Kidney (tissue), 14 donors: ENCODE measurements around the gene RBM14. TPM values are rescaled to one million over a fixed set of nuclear protein-coding genes. Genes with fewer than 3 reads are reported as not detected.

Source experiments
- DNase-seq, 5 donors: peaks; one replicate each; pipeline ENCODE4 v3.0.0-alpha.2; 2013 to 2020
- FAIRE-seq: peaks from 2 replicates; lab custom pipeline; 2012; peaks lifted over from hg19 to GRCh38; lab: Jason Lieb, UNC
- H3K27ac ChIP-seq, 2 donors: one replicate each; pipeline ENCODE4 v1.7.0; 2013; ENCODE audit warnings: low read depth in 2 of 2, low read length in 2 of 2, inconsistent platforms in 1 of 2
- H3K27me3 ChIP-seq: one replicate; pipeline ENCODE4 v1.7.1; 2013; ENCODE audit warnings: low read length, inconsistent platforms; ENCODE audit not compliant: control insufficient read depth, insufficient read depth
- H3K36me3 ChIP-seq, 3 donors: one replicate each; pipeline versions ENCODE4 v1.7.0 to v1.7.1; 2013; ENCODE audit warnings: low read length in 3 of 3, control low read depth in 1 of 3, inconsistent platforms in 1 of 3; ENCODE audit not compliant: insufficient read depth in 3 of 3, control insufficient read depth in 2 of 3
- H3K4me1 ChIP-seq, 3 donors: one replicate each; pipeline versions ENCODE4 v1.7.0 to v1.7.1; 2013; ENCODE audit warnings: low read length in 3 of 3, inconsistent platforms in 1 of 3, low read depth in 1 of 3; ENCODE audit not compliant: control insufficient read depth in 2 of 3, insufficient read depth in 2 of 3
- H3K4me3 ChIP-seq, 3 donors: one replicate each; pipeline versions ENCODE4 v1.7.0 to v1.8.1; 2013; ENCODE audit warnings: low read length in 3 of 3, control low read depth in 1 of 3, inconsistent platforms in 1 of 3
- H3K9ac ChIP-seq, 3 donors: one replicate each; pipeline versions ENCODE4 v1.7.0 to v1.7.1; 2013; ENCODE audit warnings: low read length in 3 of 3, control low read depth in 1 of 3, inconsistent platforms in 1 of 3
- H3K9me3 ChIP-seq, 3 donors: one replicate each; pipeline versions ENCODE4 v1.7.0 to v1.7.1; 2013; ENCODE audit warnings: low read length in 3 of 3, control low read depth in 1 of 3, inconsistent platforms in 1 of 3; ENCODE audit not compliant: control insufficient read depth in 2 of 3, insufficient read depth in 1 of 3
- CTCF ChIP-seq: IDR thresholded peaks from 3 replicates; pipeline ENCODE4 v1.5.1; 2012; ENCODE audit warnings: mild to moderate bottlenecking, moderate library complexity, borderline replicate concordance; ENCODE audit not compliant: insufficient read depth; ENCODE audit errors: extremely low read depth
- intact Hi-C: fragments of 100-400 bp; cut with DNase I; formaldehyde crosslinking; loops from one replicate; pipeline ENCODE4 v1.11.1; 2022
- polyA plus RNA-seq: library from polyadenylated mRNA; stranded (reverse); fragments of 350-450 nt; fragmentation: Illumina TruSeq; extraction: RNeasy Lipid Tissue Mini Kit (QIAGEN cat#74804); gene quantifications from one replicate; pipeline ENCODE4 v1.2.3, GENCODE V29; 2014; ENCODE audit warnings: low read depth, low replicate concordance; ENCODE audit not compliant: insufficient read depth
- total RNA-seq: library from RNA; stranded (reverse); fragmentation: NEBNext Ultra II Directional; extraction: Animal tissue kit (Norgen Biotek cat#: 25700); gene quantifications from one replicate; pipeline ENCODE4 v1.2.1, GENCODE V29; 2021
- donor health status: control.
- donor health status: control.
- donor health status: control.
- donor health status: control.
- donor health status: control.
- donor health status: DM: yes; HTN: yes; CAD: no.
- donor health status: Normal renal cell carcinoma (clear cell type).

RBM14 gene
- total and polyA plus RNA-seq, 2 donors from 2014 or later, result 35.9 to 80.6 TPM

DNA sequence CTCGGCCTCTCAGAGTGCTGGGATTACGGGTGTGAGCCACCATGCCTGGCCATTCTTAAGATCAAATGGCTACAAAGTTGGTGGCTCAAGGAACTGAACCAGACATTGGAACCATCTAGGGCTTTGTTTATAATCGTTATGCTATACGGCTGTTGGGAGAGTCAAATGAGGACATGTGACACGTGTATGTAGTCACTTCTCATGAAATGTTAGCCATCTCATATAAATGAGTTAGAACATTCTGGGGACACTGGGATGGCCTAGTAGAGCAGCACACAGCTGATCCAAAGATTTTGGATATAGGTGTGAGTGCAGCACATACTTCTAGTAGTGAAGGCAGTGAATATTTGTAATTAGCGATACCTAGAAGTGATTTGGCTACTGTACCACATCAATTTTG lies 15.5 kb downstream of the RBM14 start:
- Histone ChIP-seq H3K36me3 (peaks cover 9 to 32% (median 17%) of the 10 kb centered on the region in 3 donors), H3K9ac (no peak overlapping the region), H3K4me1 (no peaks in the 10 kb centered on the region), H3K27me3 (no peaks in the 10 kb centered on the region), H3K4me3 (no peak overlapping the region), H3K9me3 (no peaks in the 10 kb centered on the region), H3K27ac (no peak overlapping the region)
- DNase-seq, result no peak
- no peak for FAIRE-seq
- TF ChIP-seq CTCF, result no peak
- intact Hi-C loops, result no loop called here

DNA sequence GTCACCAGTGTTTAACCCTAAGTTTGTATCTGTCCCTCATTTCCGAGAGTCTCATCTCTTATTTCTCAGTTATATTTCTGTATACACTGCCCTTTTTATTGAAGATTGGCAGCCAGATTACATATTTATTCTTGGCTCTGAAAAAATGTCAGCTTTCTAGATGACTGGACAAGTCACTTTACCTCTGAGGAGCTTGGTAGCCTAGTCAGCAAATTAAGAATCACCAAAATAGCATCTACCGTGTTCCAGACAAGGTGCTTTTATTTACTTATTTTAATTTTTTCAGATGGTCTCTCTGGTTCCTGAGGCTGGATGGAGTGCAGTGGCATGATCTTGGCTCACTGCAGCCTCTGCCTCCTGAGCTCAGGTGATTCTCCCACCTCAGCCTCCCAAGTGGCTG lies 16.5 kb downstream of the RBM14 start:
- Histone ChIP-seq H3K9ac (no peak overlapping the region), H3K36me3 (peaks cover 5 to 22% (median 10%) of the 10 kb centered on the region in 3 donors), H3K27ac (no peak overlapping the region), H3K9me3 (no peaks in the 10 kb centered on the region), H3K27me3 (no peaks in the 10 kb centered on the region), H3K4me1 (peaks cover 0 to 2% (median 0%) of the 10 kb centered on the region in 3 donors), H3K4me3 (no peak overlapping the region)
- DNase-seq (no peak), FAIRE-seq (no peak)
- TF ChIP-seq CTCF, result no peak
- intact Hi-C loops, result no loop called here

DNA sequence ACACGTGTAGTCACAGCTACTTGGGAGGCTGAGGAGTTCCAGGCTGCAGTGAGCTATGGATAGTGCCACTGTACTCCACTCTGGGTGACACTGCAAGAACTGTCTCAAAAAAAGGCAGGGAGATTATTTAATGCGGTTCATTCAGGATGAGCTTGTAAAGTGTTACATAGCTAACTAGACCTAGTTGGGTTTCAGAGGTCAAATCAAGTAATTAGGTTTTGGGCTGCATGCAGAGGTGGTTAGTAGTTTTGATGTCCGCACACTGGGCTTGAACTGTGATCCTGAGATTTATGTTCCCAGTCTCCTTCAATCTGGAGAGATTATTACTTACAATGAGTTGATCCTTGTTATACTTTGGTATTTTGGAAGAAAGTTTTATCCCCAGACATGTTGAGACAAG lies 20.0 kb downstream of the RBM14 start:
- no peak overlapping the region for H3K9ac ChIP-seq
- no peak overlapping the region for H3K27ac ChIP-seq
- DNase-seq (no peak), FAIRE-seq (no peak)
- H3K27me3 ChIP-seq, result no peaks in the 10 kb centered on the region
- intact Hi-C loops, result no loop called here
- peaks cover 8 to 16% (median 8%) of the 10 kb centered on the region in 3 donors for H3K4me1 ChIP-seq
- no peak for TF ChIP-seq CTCF
- H3K36me3 ChIP-seq, result peaks cover 4 to 10% (median 10%) of the 10 kb centered on the region in 3 donors
- no peak overlapping the region for H3K4me3 ChIP-seq
- H3K9me3 ChIP-seq, result no peaks in the 10 kb centered on the region
